KOPT-K1 (cell line): Measurements from ENCODE around the gene PDZD7.
"Not testable (repeated sequence)": the region's sequence is repeated elsewhere in the genome, so short reads cannot be mapped to it uniquely, and the experiment has no call there.

Experiments used
- H3K27ac ChIP-seq: fragments of 200-600 bp; sonication (generic); 2 replicates; pipeline ENCODE4 v1.5.1; 2016; ENCODE audit warnings: antibody characterized with exemption, mild to moderate bottlenecking, low read depth, low read length; ENCODE audit not compliant: poor library complexity, severe bottlenecking
- H3K36me3 ChIP-seq: fragments of 200-600 bp; sonication (generic); 2 replicates; pipeline ENCODE4 v1.5.1; 2017; ENCODE audit warnings: antibody characterized with exemption, mild to moderate bottlenecking, low read length, moderate library complexity; ENCODE audit not compliant: insufficient read depth
- H3K9me3 ChIP-seq: fragments of 200-600 bp; sonication (generic); 2 replicates; pipeline ENCODE4 v1.5.1; 2017; ENCODE audit warnings: antibody characterized with exemption, low read length, mild to moderate bottlenecking; ENCODE audit not compliant: insufficient read depth, poor library complexity, severe bottlenecking

Gene PDZD7

DNA sequence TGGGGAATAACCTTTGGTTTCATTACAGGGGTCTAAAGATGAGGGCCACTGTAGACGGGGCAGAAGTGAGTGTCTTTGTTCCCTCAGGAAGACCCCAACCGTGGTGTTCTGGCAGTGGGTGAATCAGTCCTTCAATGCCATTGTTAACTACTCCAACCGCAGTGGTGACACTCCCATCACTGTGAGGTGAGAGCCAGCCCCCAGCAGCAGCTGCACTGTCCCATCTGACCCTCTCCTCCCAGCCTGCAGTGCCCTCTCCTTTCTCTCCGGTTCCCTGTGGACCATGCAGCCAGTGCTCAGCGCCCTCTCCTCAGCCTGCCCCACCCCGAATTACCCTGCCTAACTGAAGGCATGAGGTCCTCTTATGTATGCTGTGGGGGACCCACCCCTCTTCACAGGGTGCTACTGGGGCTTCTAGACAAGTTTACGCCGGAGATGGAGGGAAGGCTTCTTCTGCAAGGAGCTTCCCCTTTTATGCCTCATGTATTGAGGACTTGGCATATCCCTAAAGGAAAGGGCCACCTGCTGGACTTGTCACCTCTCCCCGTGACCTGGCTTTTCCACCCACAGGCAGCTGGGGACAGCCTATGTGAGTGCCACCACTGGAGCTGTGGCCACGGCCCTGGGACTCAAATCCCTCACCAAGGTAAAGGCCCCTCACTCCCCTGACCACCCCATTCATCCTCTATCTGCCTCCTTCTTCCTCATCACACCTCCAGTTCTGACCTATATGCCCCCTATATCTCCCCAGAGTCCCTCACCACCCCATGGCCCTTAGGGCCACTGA is 5.2 kb upstream of the PDZD7 start:
- Histone ChIP-seq H3K36me3 (no peaks in the 10 kb centered on the region), H3K9me3 (no peaks in the 10 kb centered on the region), H3K27ac (no peak overlapping the region)

DNA sequence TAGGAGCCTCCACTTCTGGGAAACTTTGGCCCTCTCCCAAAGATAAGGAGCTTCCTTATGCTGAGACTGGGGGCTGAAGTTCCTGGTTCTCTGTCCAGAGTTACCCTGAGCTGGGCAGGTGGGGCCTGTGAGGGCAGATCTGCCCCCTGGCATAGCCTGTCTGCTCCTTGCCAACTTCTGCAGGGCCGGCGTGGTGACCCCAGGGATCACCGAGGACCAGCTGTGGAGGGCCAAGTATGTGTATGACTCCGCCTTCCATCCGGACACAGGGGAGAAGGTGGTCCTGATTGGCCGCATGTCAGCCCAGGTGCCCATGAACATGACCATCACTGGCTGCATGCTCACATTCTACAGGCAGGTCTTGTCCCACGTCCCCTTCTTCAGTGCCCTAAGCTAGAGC is 4.4 kb upstream of the PDZD7 start:
- Histone ChIP-seq H3K27ac (no peak overlapping the region), H3K9me3 (no peaks in the 10 kb centered on the region), H3K36me3 (no peaks in the 10 kb centered on the region)

DNA sequence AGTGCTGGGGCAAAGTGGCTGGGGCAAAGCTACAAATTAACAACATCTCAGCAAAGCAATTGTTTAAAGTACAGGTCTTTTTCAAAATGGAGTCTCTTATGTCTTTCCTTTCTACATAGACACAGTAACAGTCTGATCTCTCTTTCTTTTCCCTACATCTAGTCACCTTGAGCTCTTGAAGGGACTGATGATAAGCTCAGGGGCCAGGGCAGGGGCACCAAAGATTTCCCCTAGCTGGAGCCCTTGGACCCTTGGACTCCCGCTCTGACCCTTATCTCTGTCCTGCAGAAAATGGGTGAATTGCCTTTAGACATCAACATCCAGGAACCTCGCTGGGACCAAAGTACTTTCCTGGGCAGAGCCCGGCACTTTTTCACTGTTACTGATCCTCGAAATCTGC is 3.5 kb upstream of the PDZD7 start:
- not testable (repeated sequence) for H3K9me3 ChIP-seq, H3K36me3 ChIP-seq, H3K27ac ChIP-seq

- Histone ChIP-seq H3K36me3 (no peaks in the 10 kb centered on the region), H3K9me3 (no peaks in the 10 kb centered on the region), H3K27ac (no peak overlapping the region)
These were observed 2.3 kb upstream of the PDZD7 start for GRCh38 chr10:101033276-101033675.

- Histone ChIP-seq H3K9me3 (no peaks in the 10 kb centered on the region), H3K36me3 (no peaks in the 10 kb centered on the region), H3K27ac (no peak overlapping the region)
These were observed 1.8 kb upstream of the PDZD7 start for GRCh38 chr10:101032637-101033224.

DNA sequence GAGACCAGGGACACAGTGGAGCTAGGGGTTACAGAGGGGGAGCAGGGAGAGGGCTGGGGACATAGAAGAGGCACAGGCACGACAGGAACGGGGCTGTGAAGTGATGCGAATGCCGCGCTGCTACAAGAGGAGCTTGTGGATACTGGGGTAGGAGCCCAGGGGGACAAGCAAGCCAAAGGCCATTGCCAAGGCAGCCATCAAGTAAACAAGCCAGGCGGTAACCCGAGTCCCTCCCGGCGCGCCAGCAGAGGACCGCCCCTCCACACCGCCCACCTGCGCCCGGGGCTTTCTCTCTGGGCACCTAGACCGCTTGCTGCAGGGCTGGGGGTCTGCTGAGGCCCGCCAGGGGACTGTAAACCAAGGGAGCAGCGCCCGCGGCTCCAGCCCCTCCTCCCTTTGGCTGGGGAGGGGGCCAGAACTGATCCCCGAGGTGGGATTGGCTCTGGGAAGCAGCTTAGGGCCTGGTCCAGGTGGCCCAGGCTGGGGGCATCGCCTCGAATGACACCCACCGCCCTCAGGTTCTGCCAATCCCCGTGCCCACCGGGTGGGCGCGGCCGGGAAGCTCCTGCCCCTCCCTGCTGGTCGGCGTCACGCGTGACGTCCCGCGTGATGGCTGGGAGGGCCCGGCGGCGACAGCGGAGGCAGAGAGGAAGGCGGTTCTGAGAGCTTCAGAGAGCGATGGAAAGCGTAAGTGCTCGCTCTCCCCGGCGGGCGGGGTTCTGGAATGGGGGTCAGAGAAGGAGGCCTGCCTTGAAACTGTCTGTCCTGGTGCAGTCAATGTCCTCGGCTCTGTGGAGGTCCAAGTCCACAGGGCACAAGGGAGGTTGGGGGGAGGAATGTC is 1.1 kb upstream of the PDZD7 start:
- Histone ChIP-seq H3K9me3 (no peaks in the 10 kb centered on the region), H3K36me3 (no peaks in the 10 kb centered on the region), H3K27ac (no peak overlapping the region)

DNA sequence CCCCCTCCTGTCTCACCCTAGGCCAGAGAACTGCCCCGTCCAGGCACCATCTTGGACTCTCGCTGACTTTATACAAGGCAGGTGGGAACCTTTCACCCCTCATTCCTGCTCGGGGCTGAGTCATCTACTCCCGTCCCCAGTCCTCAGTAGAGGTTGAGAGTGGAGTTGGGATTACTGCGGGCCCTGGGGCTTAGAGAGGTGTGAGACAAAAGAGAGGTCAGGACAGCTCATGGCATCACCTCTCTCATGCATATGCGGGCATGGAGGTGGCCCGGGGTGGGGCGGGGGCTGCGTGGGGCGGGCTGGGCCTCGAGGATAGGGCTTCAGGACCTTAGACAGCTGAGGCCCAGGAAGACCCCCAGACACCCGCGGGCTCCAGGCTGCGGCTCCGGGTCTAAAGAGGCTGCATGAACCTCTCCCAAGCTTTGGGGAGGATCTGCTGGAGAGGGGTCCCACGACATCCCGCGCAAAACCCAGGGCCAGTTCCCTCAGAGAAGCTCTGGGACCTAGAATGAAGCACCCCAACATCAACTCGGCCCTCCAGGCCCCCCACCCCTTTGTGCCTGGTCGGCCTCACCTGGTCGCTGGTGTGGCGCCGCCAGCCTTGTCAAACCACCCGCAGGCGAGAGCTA is 317 bp downstream of the PDZD7 start:
- H3K27ac ChIP-seq, result no peak overlapping the region
- no peaks in the 10 kb centered on the region for H3K9me3 ChIP-seq
- no peaks in the 10 kb centered on the region for H3K36me3 ChIP-seq

DNA sequence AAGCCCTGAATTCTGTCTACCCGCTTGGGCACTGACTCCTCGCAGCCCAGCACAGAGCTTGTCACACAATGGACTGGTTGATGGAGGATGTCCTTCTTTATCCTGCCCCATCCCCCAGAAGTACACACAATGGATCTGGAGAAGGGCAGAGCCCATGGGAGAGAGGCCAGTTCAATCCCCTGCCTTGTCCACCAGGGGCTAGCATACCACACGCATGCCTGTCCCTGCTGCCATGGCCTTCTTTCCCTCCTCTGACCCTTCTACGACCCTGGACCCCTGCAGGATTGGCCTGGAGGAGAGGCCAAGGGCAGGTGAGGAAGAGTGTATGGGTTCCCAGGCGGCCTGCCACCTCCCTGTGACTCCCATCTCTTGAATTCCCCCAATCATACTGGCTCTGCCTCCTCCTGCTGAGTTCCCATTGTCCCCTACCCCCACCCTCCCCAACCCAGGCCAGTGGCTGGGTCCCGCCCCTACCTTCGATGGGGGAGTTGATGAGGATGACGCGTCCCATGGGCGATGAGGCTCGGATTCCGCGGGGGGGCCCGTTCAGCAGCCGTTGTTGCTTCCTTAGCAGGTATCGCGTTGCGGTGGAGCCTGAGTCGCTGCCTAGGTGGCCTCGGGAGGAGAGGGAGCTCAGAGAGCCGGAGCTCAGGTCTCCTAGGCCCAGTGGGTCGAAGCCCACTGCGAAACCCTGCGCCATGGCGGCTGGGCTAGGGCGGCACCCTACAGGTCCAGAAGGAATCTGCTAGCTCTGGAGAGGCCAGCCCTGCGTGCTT is 1.2 kb downstream of the PDZD7 start:
- Histone ChIP-seq H3K9me3 (no peaks in the 10 kb centered on the region), H3K27ac (no peak overlapping the region), H3K36me3 (no peaks in the 10 kb centered on the region)

- no peaks in the 10 kb centered on the region for H3K9me3 ChIP-seq
- no peak overlapping the region for H3K27ac ChIP-seq
- no peaks in the 10 kb centered on the region for H3K36me3 ChIP-seq
These were observed 2.2 kb downstream of the PDZD7 start for GRCh38 chr10:101028446-101029337.

DNA sequence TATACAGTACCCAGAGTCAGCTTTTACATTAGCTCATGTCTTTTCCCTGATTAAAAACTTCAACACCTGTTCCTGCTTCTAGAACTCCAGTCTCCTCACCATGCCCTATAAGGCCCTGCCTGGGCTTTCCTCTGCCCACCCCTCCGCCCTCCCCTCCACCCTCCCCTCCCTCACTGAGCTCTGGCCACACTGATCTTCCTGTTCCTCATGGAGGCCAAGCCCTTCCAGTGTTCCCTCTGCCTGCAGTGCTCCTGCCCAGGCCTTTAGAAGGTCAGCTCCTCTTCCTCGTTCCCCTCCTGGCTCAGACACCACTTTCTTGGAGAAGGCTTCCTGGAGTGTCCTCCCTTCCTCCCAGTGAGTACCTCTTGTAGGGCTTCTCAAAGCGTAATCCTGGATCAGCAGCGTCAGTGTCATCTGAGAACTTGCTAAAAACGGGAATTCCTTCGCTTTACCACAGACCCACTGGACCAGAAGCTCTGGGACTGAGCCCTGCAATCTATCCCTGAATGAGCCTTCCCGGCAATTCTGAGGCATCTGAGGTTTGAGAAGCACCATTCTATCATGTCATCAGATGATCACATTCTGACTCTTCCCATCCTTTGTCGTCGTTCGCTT is 3.7 kb downstream of the PDZD7 start:
- Histone ChIP-seq H3K36me3 (no peaks in the 10 kb centered on the region), H3K27ac (no peak overlapping the region), H3K9me3 (no peaks in the 10 kb centered on the region)

DNA sequence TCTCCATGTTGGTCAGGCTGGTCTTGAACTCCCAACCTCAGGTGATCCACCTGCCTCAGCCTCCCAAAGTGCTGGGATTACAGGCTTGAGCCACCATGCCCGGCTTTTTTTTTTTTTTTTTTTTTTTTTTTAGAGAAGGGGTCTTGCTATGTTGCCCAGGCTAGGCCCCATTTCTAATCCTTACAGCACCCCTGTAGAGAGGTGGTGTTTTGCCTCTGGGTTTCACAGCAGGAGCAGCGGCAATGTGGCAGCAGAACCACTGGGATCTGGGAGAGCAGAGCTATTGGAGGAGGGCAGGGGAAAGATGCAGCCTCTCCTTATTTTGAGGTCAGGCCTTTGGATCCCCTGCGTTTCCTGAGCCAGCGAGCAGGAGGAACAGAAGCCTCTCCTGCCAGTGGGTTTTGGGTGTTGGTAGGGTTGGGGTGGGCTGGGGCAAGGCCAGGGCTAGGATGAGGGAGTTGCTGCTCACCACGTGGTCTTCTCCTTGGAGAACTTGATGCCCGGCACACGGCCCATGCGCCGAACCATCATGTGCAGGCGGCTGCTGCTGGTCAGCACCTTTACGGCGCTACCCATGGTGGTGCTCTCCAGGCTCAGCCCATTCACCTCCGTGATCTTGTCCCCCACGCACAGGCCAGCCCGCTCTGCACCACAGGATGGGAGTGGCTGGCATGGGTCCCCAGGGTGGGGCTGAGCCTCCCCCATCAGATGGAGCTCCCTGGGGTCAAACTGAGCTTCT is 7.8 kb downstream of the PDZD7 start:
- no peak overlapping the region for H3K27ac ChIP-seq
- H3K9me3 ChIP-seq, result no peaks in the 10 kb centered on the region
- H3K36me3 ChIP-seq, result no peaks in the 10 kb centered on the region

GRCh38 chr10:101021692-101022251 is 9.2 kb downstream of the PDZD7 start:
- H3K27ac ChIP-seq, result no peak overlapping the region
- H3K36me3 ChIP-seq, result no peaks in the 10 kb centered on the region
- no peaks in the 10 kb centered on the region for H3K9me3 ChIP-seq

DNA sequence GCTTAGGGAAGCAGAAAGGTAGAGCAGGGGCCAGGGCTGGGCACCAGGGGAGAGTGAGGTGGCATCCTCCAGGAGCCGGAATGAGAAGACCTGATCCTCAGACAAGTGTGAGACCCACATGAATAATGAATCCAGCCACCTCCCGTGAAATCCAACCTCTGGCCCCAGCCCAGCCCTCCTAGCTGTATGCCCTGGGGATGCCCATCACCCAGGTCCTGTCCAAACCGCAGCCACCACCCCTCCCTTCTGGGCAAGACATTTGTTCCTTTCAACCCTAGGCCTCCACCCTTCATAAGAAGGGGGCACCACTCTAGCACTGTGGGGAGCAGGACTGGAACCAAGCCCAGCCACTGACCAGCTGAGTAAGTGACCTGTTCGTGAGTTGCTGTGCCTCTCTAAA is 9.7 kb downstream of the PDZD7 start:
- Histone ChIP-seq H3K9me3 (no peaks in the 10 kb centered on the region), H3K36me3 (no peaks in the 10 kb centered on the region)

More for the DNA sequence above, 9.7 kb downstream of the PDZD7 start:
- no peak overlapping the region for H3K27ac ChIP-seq
